H1 (cell line): ENCODE data around the gene DHCR7.

Source experiments
- CBX8 ChIP-seq: fragments of 300-800, 300-1000 bp; sonication (generic); IDR thresholded peaks from 2 replicates; pipeline ENCODE4 v1.7.1; 2016; ENCODE audit warnings: low read depth, low read length, borderline replicate concordance
- EP300 ChIP-seq, 2 experiments: IDR thresholded peaks; 1 replicate in 1 of 2; 2 replicates in 1 of 2; pipeline ENCODE4 v1.6.1; 2011 to 2012; ENCODE audit warnings: low read depth in 2 of 2, low read length in 2 of 2, mild to moderate bottlenecking in 2 of 2, borderline replicate concordance in 1 of 2, inconsistent platforms in 1 of 2, moderate library complexity in 1 of 2
- TF ChIP-seq, protein P1 (sequence below): IDR thresholded peaks from 2 replicates; pipeline ENCODE4 v1.6.1; 2011; ENCODE audit warnings: low read depth, mild to moderate bottlenecking, low read length; ENCODE audit not compliant: insufficient read depth

DNA sequence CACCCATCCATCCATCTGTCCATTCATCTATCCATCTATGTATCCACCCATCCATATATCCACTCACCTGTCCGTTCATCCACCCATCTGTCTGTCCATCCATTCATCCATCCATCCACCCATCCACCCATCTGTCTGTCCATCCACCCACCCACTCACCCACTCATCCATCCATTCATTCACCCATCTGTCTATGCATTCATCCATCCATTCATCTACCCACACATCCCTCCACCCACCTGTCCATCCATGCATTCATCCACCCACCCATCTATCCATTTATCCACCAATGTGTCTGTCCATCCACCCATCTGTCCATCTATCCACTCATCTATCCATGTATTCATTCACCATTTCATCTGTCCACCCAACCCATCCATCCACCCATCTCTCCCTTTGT, 38.1 kb upstream of the DHCR7 start:
- TF ChIP-seq, protein P1, sequence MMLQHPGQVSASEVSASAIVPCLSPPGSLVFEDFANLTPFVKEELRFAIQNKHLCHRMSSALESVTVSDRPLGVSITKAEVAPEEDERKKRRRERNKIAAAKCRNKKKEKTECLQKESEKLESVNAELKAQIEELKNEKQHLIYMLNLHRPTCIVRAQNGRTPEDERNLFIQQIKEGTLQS: no peak
- TF ChIP-seq CBX8 (no peak), EP300 (IDR thresholded peaks at IDR 0.05; ENCODE audit: borderline replicate concordance in 1 of 2, low read depth in 2 of 2, low read length in 2 of 2) (no peak)
